Stimulated activated CD4-positive, alpha-beta T cell treated with anti-CD3 and anti-CD28 coated beads, Interleukin-2, amount 100 ng/mL, for 4 hours (primary cell): Measurements from ENCODE around the gene SDF4.
"Not testable (repeated sequence)": the region's sequence is repeated elsewhere in the genome, so short reads cannot be mapped to it uniquely, and the experiment has no call there.

Experiments
- DNase-seq: peaks from one replicate; pipeline ENCODE4 v3.0.0-alpha.2; 2020; ENCODE audit warnings: low read depth

Gene SDF4

DNA sequence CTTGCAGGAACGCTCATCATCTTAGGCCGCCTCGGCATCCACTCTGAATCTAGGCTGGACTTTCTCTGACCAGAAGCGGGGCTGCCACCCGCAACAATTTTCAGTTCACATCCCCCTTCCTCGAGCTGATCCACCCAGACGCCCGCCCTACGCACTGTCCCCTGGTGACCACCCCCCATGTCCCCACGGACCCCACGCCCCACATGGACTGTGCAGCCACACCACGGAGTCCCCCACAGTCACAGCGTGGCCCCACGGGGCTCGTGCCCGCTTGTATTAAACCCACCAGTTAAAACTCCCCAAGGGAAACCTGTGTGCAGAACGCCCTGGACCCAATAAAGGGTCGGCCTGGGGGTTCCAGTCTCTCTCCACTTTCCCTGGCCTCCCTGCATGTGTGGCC is 27.7 kb upstream of the SDF4 start:
- no peak for DNase-seq

- DNase-seq, result no peak
Observed at GRCh38 chr1:1259119-1259488, 27.3 kb upstream of the SDF4 start.

DNA sequence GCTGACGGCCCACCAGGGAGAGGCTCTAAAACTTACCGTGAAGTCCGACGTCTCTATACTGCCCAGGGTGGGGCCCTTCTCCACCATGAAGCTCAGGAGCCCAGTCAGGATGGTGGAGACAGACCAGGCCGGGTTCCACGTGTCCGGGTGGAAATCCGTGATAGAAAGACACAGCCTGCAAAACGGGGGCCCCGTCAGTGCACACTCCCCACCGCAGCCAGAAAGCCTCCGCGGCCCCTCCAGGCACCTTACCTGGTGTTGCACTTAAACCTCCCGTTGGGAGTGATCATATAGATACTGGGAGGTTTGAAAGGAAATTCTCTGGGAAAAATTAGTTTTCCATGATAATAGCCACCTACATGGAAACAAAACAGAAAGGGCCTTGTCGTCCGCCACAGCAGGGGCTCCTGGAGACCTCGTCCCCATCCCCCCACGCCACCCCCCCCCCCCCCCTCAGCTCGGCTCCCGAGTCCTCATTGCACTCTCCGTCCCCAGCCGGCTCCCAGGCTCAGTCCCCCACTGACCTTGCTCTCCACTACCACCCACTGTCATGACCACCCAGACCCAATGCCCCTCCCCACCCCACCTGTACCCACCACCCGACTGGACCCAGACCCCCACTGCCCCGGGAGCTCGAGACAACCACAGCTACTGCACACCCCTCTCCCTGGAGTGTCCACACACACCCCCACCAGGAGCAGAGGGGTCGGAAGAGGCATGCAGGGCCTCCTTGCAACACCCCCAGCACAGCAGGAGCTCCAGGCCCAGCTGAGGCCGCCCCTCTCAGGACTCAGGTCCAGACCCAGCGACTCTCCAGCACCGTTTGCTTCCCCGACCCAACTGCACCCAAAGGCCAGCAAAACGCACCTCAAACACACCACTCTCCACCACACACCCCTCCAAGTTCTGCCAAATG is 25.4 kb upstream of the SDF4 start:
- no peak for DNase-seq

- DNase-seq, result no peak
Observed at GRCh38 chr1:1255611-1256010, 23.8 kb upstream of the SDF4 start.

- no peak for DNase-seq
Observed at GRCh38 chr1:1255078-1255477, 23.3 kb upstream of the SDF4 start.

DNA sequence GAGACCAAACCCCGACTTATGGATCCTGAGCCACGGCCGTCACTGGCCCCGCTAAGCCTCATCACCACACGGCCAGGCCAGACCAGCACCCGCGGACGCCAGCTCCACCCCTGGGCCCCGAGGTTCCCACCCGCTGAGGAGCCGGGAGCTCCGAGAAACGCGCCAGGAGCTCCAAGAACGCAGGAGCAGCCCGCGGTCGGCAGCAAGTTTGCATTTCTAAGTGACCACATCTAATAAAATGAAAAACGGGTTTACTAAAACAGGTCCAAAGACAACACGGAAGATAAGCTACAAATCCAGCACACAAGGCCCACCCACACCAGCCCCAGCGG is 22.8 kb upstream of the SDF4 start:
- DNase-seq, result no peak

- DNase-seq, result no peak
Observed at GRCh38 chr1:1253972-1254666, 22.3 kb upstream of the SDF4 start.

DNA sequence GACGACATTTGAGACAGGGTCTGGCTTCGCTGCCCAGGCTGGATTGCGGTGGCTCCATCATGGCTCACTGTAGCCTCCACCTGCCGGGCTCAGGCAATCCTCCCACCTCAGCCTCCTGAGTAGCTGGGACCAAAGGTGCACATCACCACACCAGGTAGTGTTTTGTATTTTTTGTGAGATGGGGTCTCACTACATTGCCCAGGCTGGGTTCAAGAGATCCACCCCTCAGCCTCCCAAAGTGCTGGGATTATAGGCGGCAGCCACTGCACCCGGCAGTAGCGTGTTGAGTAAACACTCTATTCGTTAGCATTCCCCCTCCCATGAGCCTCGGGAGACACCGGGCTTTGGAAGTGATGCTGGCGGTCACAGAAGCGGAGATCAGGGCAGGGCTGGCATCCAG is 21.5 kb upstream of the SDF4 start:
- no peak for DNase-seq

DNA sequence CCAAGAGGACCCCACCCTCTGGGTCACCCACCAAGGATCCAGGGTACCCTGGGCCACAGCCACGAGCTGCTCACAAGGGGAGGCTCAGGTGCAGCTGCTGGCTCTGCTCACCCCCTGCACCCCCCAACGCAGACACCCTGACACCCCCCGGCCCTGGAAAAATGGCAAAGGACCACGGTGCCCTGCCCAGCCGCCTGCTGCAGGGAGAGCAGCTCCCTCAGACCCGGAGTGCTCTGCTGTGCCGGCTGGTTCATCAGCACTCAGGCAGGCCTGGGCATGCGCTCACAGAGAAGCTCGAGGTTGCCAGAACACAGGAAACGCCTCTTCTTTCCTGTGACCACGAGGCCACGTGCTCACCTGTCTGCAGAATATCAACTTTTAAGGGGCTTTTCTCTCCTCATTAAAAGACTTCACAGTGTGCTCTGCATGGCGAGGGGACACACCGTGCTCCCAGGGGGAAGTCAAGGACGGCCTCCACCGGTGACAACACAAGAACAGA is 19.0 kb upstream of the SDF4 start:
- peak; percentile 67 for DNase-seq

DNA sequence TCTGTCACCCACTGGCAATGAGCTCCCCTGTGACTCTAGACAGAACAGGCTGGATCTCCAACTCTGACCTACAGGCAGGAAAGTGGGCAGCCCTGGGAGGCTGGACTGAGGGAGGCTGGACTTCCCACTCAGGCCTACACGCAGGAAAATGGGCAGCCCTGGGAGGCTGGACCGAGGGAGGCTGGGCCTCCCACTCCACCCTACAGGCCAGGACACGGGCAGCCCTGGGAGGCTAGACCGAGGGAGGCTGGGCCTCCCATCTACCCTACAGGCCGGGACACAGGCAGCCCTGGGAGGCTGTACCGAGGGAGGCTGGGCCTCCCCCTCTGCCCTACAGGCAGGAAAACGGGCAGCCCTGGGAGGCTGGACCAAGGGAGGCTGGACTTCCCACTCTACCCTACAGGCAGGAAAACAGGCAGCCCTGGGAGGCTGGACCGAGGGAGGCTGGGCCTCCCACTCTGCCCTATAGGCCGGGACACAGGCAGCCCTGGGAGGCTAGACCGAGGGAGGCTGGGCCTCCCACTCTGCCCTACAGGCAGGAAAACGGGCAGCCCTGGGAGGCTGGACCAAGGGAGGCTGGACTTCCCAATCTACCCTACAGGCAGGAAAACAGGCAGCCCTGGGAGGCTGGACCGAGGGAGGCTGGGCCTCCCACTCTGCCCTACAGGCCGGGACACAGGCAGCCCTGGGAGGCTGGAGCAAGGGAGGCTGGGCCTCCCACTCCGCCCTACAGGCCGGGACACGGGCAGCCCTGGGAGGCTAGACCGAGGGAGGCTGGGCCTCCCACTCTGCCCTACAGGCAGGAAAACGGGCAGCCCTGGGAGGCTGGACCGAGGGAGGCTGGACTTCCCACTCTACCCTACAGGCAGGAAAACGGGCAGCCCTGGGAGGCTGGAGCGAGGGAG is 16.5 kb upstream of the SDF4 start:
- not testable (repeated sequence) for DNase-seq

DNA sequence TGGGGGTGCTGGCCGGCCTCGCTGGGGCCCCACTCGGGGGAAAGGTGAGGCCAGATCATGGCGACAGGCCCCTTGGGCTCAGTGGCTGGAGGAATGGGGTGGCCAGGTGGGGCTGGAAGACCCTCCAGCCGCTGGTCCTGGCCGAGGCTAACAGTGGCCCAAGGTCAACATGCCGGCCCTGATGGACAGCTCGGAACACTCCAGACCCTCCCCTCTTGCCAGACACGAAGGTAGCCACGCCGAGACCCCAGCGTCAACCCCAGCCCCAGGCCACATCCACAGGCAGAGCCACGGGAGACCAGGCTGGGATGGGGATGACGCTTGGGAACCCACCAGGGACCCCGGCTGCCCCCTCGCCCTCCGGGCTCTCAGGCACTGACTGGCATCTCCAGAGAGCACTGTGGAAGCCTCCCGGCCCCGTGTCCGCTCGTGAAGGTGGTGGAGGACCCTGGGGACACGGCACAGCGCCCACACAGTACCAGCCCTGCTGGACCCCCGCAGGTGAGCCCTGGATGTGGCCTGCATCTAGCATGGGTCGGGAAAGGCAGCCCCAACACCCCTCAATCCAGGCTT is 15.6 kb upstream of the SDF4 start:
- DNase-seq, result no peak

GRCh38 chr1:1246577-1247340 is 15.0 kb upstream of the SDF4 start, which contains the start of gene C1QTNF12:
C1QTNF12 (minus strand) TSS chr1:1246722; CDS start chr1:1246690, 32 bp downstream.
- no peak for DNase-seq

DNA sequence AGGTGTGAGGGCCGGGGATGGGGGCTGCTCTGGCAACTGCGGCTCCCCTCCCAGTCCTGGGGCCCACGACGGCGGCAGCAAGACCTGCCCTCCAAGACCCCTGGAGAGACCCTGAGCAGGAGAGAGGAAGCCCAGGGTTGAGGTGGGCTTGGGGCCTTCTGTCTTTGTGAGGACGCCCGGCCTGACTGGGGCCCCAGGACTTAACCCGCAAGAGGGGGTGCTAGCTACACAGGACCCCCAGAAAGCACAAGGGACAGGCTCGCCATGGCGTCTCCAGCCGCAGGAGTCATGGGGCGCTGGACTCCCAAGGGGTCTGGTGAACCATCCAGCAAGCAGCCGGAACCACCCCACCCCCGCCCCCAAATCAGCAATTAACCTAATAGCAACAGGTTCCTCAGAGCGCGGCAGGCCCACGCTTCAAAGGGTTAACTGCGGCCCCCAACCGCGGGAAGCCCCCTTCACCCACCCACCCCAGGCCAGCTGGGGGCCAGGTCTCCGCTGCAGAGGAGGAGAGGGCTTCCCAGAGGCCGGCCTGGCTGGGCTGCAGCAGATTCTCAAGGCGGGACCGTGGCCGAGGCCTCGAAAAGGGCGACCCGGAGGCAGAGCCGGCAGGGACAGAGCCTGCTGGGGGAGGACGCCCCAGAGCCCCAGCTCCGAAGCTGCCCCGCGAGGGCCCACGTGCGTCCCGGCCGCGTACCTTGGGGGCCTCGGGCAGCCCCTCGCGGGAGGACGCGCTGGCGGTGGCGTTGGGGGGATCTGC is 14.2 kb upstream of the SDF4 start:
- no peak for DNase-seq

GRCh38 chr1:1245178-1245816 is 13.5 kb upstream of the SDF4 start:
- DNase-seq, result no peak

GRCh38 chr1:1244192-1244811 is 12.5 kb upstream of the SDF4 start:
- no peak for DNase-seq

DNA sequence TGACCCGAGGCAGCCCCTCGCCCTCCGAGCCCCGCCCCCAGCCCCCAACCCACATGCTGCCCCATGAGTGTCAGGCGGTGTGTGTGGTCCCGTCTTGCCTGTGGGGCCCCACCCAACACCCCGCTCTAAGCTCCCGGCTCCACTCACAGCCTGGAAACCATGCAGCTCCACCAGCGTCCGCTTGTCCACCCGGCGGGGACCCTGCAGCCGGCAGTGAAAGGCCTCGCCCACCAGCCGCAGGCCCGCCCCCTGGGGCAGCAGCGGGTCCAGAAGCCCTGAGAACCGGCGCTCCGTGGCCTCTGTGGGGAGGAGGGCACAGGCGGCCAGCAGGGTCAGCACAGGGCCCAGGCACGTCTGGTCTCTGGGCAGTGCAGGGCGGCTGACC is 12.0 kb upstream of the SDF4 start:
- DNase-seq, result no peak

DNA sequence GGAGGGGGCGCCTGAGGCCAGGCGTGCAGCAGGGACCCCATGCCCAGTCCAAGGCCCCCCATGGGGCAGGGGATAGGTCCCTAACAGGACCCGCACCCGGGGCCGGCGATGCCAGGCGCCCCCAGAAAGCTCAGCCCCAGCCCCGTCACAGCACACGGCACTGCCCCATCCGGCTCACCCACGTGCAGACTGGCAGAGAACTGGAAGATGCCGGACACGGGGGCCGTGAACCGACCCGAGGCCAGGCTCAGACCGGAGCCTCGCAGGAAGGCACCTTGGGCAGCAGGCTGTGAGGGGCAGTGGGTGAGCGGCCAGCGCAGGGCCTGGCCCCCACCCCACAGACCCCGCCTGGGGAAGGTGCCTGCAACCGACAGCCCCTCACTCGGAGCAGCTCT is 11.5 kb upstream of the SDF4 start:
- DNase-seq, result no peak

DNA sequence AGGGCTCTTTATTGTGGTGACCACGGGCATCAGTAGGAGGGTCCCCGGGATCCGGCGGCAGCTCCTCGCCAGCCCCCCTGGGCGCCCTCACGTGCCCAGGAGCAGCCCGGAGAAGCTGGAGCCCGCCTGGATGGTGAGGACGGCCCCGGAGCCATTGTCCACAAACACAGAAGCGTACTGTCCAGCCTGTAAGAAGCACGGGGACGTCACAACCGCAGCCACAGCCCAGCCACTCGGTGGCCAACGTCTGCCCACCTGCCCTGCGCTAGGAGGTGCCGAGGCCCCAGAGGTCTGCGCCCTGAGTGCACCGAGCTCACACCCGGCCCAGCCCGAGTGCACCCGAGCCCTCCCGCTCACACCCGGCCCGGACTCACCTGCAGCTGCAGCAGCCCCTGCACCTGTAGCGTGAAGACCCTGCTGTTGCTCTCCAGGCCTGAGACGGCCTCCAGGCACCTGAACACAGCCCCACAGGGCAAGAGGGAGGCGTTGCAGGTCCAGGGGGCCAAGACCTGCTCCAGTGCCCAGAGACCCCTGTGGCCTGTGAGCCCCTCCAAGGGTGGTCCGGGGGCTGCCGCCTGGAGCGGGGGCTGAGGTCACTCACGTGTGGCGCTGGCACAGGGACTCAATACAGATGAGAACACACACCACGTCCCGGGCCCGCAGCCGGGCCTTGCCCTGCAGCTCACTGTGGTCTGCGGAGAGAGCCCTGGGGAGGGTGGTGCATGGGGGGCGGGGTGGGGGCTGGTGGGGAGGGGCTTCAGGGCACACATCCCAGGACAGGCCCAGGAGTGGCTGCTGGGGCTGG is 10.9 kb upstream of the SDF4 start:
- DNase-seq, result no peak
